GM12878 (cell line): ENCODE measurements around the gene CTNNB1.

Experiments
- ASH2L ChIP-seq: fragments of 300-600, 200-600 bp; sonication (generic); IDR thresholded peaks from 2 replicates; pipeline ENCODE4 v1.6.1; 2017; ENCODE audit warnings: low read depth, mild to moderate bottlenecking, borderline replicate concordance
- ATF3 ChIP-seq: IDR thresholded peaks from 2 replicates; pipeline ENCODE4 v1.6.1; 2011; ENCODE audit warnings: low read depth, mild to moderate bottlenecking, low read length, moderate library complexity, borderline replicate concordance; ENCODE audit errors: extremely low read depth
- CBX5 ChIP-seq: sonication (generic); IDR thresholded peaks from 2 replicates; pipeline ENCODE4 v1.6.1; 2016; ENCODE audit warnings: low read depth, moderate library complexity, mild to moderate bottlenecking, inconsistent platforms
- CEBPB ChIP-seq, 2 experiments: fragments of 150-350 bp in 1 of 2; IDR thresholded peaks; 2 replicates each; pipeline ENCODE4 v1.6.1; 2012 to 2014; ENCODE audit warnings: low read depth in 2 of 2, low read length in 2 of 2, borderline replicate concordance in 1 of 2, inconsistent platforms in 1 of 2
- CTCF ChIP-seq, 3 experiments: IDR thresholded peaks in 2 of 3; conservative IDR thresholded peaks in 1 of 3; 2 replicates each; pipeline ENCODE4 v1.5.1; 2011; ENCODE audit warnings: low read depth in 3 of 3, low read length in 3 of 3, mild to moderate bottlenecking in 3 of 3, control low read depth in 2 of 3, moderate library complexity in 2 of 3, inconsistent platforms in 1 of 3, mixed read lengths in 1 of 3; ENCODE audit not compliant: control insufficient read depth in 2 of 3, insufficient read depth in 1 of 3; ENCODE audit errors: extremely low read depth in 1 of 3
- EZH2 ChIP-seq: IDR thresholded peaks from 2 replicates; pipeline ENCODE4 v1.6.1; 2012; ENCODE audit warnings: low read depth, mild to moderate bottlenecking, control low read depth, inconsistent platforms, low read length, borderline replicate concordance; ENCODE audit not compliant: control insufficient read depth
- FOXK2 ChIP-seq: fragments of 450-650 bp; IDR thresholded peaks from 2 replicates; pipeline ENCODE4 v1.6.1; 2017; ENCODE audit warnings: mild to moderate bottlenecking, moderate library complexity
- GABPA ChIP-seq: IDR thresholded peaks from 2 replicates; pipeline ENCODE4 v1.6.1; 2014; ENCODE audit warnings: antibody characterized with exemption, low read depth, mild to moderate bottlenecking, inconsistent platforms
- MAX ChIP-seq: IDR thresholded peaks from 2 replicates; pipeline ENCODE4 v1.6.1; 2012; ENCODE audit warnings: low read depth, low read length, improper control_type of control experiment
- POLR2A ChIP-seq: IDR thresholded peaks from 2 replicates; pipeline ENCODE4 v1.6.1; 2011; ENCODE audit warnings: low read depth, mild to moderate bottlenecking, low read length
- ZNF274 ChIP-seq: IDR thresholded peaks from one replicate; pipeline ENCODE4 v1.8.0; 2011; ENCODE audit not compliant: insufficient read length, insufficient read depth

- TF ChIP-seq POLR2A (no peak), CTCF (IDR thresholded peaks at IDR 0.05 in 2 of 3, conservative IDR thresholded peaks at IDR 0.05 in 1 of 3; ENCODE audit: control insufficient read depth in 2 of 3, extremely low read depth in 1 of 3, insufficient read depth in 1 of 3, low read depth in 3 of 3, low read length in 3 of 3) (no peak), GABPA (no peak), MAX (no peak), EZH2 (no peak), ASH2L (no peak), ATF3 (no peak), CBX5 (no peak), FOXK2 (no peak), ZNF274 (no peak), CEBPB (IDR thresholded peaks at IDR 0.05; ENCODE audit: borderline replicate concordance in 1 of 2, low read depth in 2 of 2, low read length in 2 of 2) (no peak)
Measured at GRCh38 chr3:41200669-41201021, 1.3 kb downstream of the CTNNB1 start.
